ENCODE measurements around the gene AMMECR1L. TPM values are rescaled to one million over a fixed set of nuclear protein-coding genes. Genes with fewer than 3 reads are reported as not detected.

Gene AMMECR1L
- total and polyA plus RNA-seq, 2 donors, result 6.7 to 12.0 TPM

- peak overlapping the region; percentile 58 to 84 for H3K4me3 ChIP-seq (ENCODE audit: low read length in 2 of 2)
- no peaks in the 10 kb centered on the region for H3K27me3 ChIP-seq (ENCODE audit: control insufficient read depth in 2 of 2, insufficient read depth in 1 of 2, low read length in 1 of 2)
- H3K27ac ChIP-seq (ENCODE audit: low read depth in 1 of 2, low read length in 1 of 2), result peak overlapping the region in 1 of 2 donors; percentile 74
- 5% methylated on average over 18 of the region's 18 CpGs for WGBS
- peak in 5 of 9 donors; percentile 11 to 60 (median 25) for DNase-seq (ENCODE audit: low read depth in 6 of 9, low spot score in 9 of 9)
- H3K4me1 ChIP-seq (ENCODE audit: control insufficient read depth in 2 of 2, insufficient read depth in 2 of 2, low read length in 2 of 2), result peaks cover 16 to 40% of the 10 kb centered on the region in 2 donors
- H3K9me3 ChIP-seq (ENCODE audit: control insufficient read depth in 2 of 2, insufficient read depth in 1 of 2, low read length in 1 of 2), result peaks cover 0 to 5% of the 10 kb centered on the region in 2 donors
- peaks cover 6 to 19% of the 10 kb centered on the region in 2 donors for H3K36me3 ChIP-seq (ENCODE audit: control insufficient read depth in 2 of 2, insufficient read depth in 2 of 2, low read length in 1 of 2)
Observed at GRCh38 chr2:127857265-127857808, 28.4 kb downstream of the AMMECR1L start.

GRCh38 chr2:127853671-127854070, 32.1 kb downstream of the AMMECR1L start:
- 92% methylated on average over 4 of the region's 4 CpGs for WGBS
- Histone ChIP-seq H3K4me3 (ENCODE audit: low read length in 2 of 2) (no peak overlapping the region), H3K27me3 (ENCODE audit: control insufficient read depth in 2 of 2, insufficient read depth in 1 of 2, low read length in 1 of 2) (no peaks in the 10 kb centered on the region), H3K27ac (ENCODE audit: low read depth in 1 of 2, low read length in 1 of 2) (no peak overlapping the region), H3K36me3 (ENCODE audit: control insufficient read depth in 2 of 2, insufficient read depth in 2 of 2, low read length in 1 of 2) (peaks cover 18 to 50% of the 10 kb centered on the region in 2 donors), H3K4me1 (ENCODE audit: control insufficient read depth in 2 of 2, insufficient read depth in 2 of 2, low read length in 2 of 2) (peaks cover 14 to 28% of the 10 kb centered on the region in 2 donors), H3K9me3 (ENCODE audit: control insufficient read depth in 2 of 2, insufficient read depth in 1 of 2, low read length in 1 of 2) (no peaks in the 10 kb centered on the region)
- DNase-seq (ENCODE audit: low read depth in 6 of 9, low spot score in 9 of 9), result no peak

- no peaks in the 10 kb centered on the region for H3K27me3 ChIP-seq (ENCODE audit: control insufficient read depth in 2 of 2, insufficient read depth in 1 of 2, low read length in 1 of 2)
- 98% methylated on average over 8 of the region's 8 CpGs for WGBS
- no peak overlapping the region for H3K4me3 ChIP-seq (ENCODE audit: low read length in 2 of 2)
- no peak overlapping the region for H3K27ac ChIP-seq (ENCODE audit: low read depth in 1 of 2, low read length in 1 of 2)
- no peaks in the 10 kb centered on the region for H3K9me3 ChIP-seq (ENCODE audit: control insufficient read depth in 2 of 2, insufficient read depth in 1 of 2, low read length in 1 of 2)
- DNase-seq (ENCODE audit: low read depth in 6 of 9, low spot score in 9 of 9), result no peak
- H3K36me3 ChIP-seq (ENCODE audit: control insufficient read depth in 2 of 2, insufficient read depth in 2 of 2, low read length in 1 of 2), result peaks cover 28 to 62% of the 10 kb centered on the region in 2 donors
- H3K4me1 ChIP-seq (ENCODE audit: control insufficient read depth in 2 of 2, insufficient read depth in 2 of 2, low read length in 2 of 2), result peaks cover 14 to 22% of the 10 kb centered on the region in 2 donors
Observed at GRCh38 chr2:127852388-127852787, 33.4 kb downstream of the AMMECR1L start.

- H3K27me3 ChIP-seq (ENCODE audit: control insufficient read depth in 2 of 2, insufficient read depth in 1 of 2, low read length in 1 of 2), result no peaks in the 10 kb centered on the region
- no peak overlapping the region for H3K27ac ChIP-seq (ENCODE audit: low read depth in 1 of 2, low read length in 1 of 2)
- H3K36me3 ChIP-seq (ENCODE audit: control insufficient read depth in 2 of 2, insufficient read depth in 2 of 2, low read length in 1 of 2), result peaks cover 51 to 79% of the 10 kb centered on the region in 2 donors
- H3K9me3 ChIP-seq (ENCODE audit: control insufficient read depth in 2 of 2, insufficient read depth in 1 of 2, low read length in 1 of 2), result no peaks in the 10 kb centered on the region
- H3K4me1 ChIP-seq (ENCODE audit: control insufficient read depth in 2 of 2, insufficient read depth in 2 of 2, low read length in 2 of 2), result no peaks in the 10 kb centered on the region
- no peak overlapping the region for H3K4me3 ChIP-seq (ENCODE audit: low read length in 2 of 2)
- WGBS, result 95% methylated on average over 7 of the region's 7 CpGs
- no peak for DNase-seq (ENCODE audit: low read depth in 6 of 9, low spot score in 9 of 9)
Observed at GRCh38 chr2:127847931-127848330, 37.8 kb downstream of the AMMECR1L start.

GRCh38 chr2:127844973-127845372, 40.8 kb downstream of the AMMECR1L start:
- H3K4me3 ChIP-seq (ENCODE audit: low read length in 2 of 2), result no peak overlapping the region
- no peaks in the 10 kb centered on the region for H3K9me3 ChIP-seq (ENCODE audit: control insufficient read depth in 2 of 2, insufficient read depth in 1 of 2, low read length in 1 of 2)
- H3K4me1 ChIP-seq (ENCODE audit: control insufficient read depth in 2 of 2, insufficient read depth in 2 of 2, low read length in 2 of 2), result no peaks in the 10 kb centered on the region
- H3K27me3 ChIP-seq (ENCODE audit: control insufficient read depth in 2 of 2, insufficient read depth in 1 of 2, low read length in 1 of 2), result no peaks in the 10 kb centered on the region
- H3K36me3 ChIP-seq (ENCODE audit: control insufficient read depth in 2 of 2, insufficient read depth in 2 of 2, low read length in 1 of 2), result peaks cover 38 to 54% of the 10 kb centered on the region in 2 donors
- no peak for DNase-seq (ENCODE audit: low read depth in 6 of 9, low spot score in 9 of 9)
- 99% methylated on average over 4 of the region's 4 CpGs for WGBS
- no peak overlapping the region for H3K27ac ChIP-seq (ENCODE audit: low read depth in 1 of 2, low read length in 1 of 2)

- WGBS, result over 99% methylated on average over 6 of the region's 6 CpGs
- Histone ChIP-seq H3K4me3 (ENCODE audit: low read length in 2 of 2) (no peak overlapping the region), H3K27ac (ENCODE audit: low read depth in 1 of 2, low read length in 1 of 2) (no peak overlapping the region), H3K4me1 (ENCODE audit: control insufficient read depth in 2 of 2, insufficient read depth in 2 of 2, low read length in 2 of 2) (no peaks in the 10 kb centered on the region), H3K36me3 (ENCODE audit: control insufficient read depth in 2 of 2, insufficient read depth in 2 of 2, low read length in 1 of 2) (peaks cover 33 to 42% of the 10 kb centered on the region in 2 donors), H3K9me3 (ENCODE audit: control insufficient read depth in 2 of 2, insufficient read depth in 1 of 2, low read length in 1 of 2) (no peaks in the 10 kb centered on the region), H3K27me3 (ENCODE audit: control insufficient read depth in 2 of 2, insufficient read depth in 1 of 2, low read length in 1 of 2) (no peaks in the 10 kb centered on the region)
- DNase-seq (ENCODE audit: low read depth in 6 of 9, low spot score in 9 of 9), result no peak
Observed at GRCh38 chr2:127843677-127844076, 42.1 kb downstream of the AMMECR1L start.

GRCh38 chr2:127841466-127842178, 44.1 kb downstream of the AMMECR1L start:
- H3K4me3 ChIP-seq (ENCODE audit: low read length in 2 of 2), result no peak overlapping the region
- no peak for DNase-seq (ENCODE audit: low read depth in 6 of 9, low spot score in 9 of 9)

GRCh38 chr2:127840893-127841292, 44.9 kb downstream of the AMMECR1L start:
- Histone ChIP-seq H3K27ac (ENCODE audit: low read depth in 1 of 2, low read length in 1 of 2) (no peak overlapping the region), H3K4me1 (ENCODE audit: control insufficient read depth in 2 of 2, insufficient read depth in 2 of 2, low read length in 2 of 2) (no peaks in the 10 kb centered on the region), H3K27me3 (ENCODE audit: control insufficient read depth in 2 of 2, insufficient read depth in 1 of 2, low read length in 1 of 2) (no peaks in the 10 kb centered on the region), H3K9me3 (ENCODE audit: control insufficient read depth in 2 of 2, insufficient read depth in 1 of 2, low read length in 1 of 2) (no peaks in the 10 kb centered on the region), H3K4me3 (ENCODE audit: low read length in 2 of 2) (no peak overlapping the region), H3K36me3 (ENCODE audit: control insufficient read depth in 2 of 2, insufficient read depth in 2 of 2, low read length in 1 of 2) (peaks cover 10 to 17% of the 10 kb centered on the region in 2 donors)
- WGBS, result 92% methylated on average over 4 of the region's 4 CpGs
- DNase-seq (ENCODE audit: low read depth in 6 of 9, low spot score in 9 of 9), result no peak

More at GRCh38 chr2:127841466-127842178, 44.1 kb downstream of the AMMECR1L start:
- WGBS, result 91% methylated on average over 20 of the region's 20 CpGs
- peaks cover 15 to 22% of the 10 kb centered on the region in 2 donors for H3K36me3 ChIP-seq (ENCODE audit: control insufficient read depth in 2 of 2, insufficient read depth in 2 of 2, low read length in 1 of 2)
- no peaks in the 10 kb centered on the region for H3K9me3 ChIP-seq (ENCODE audit: control insufficient read depth in 2 of 2, insufficient read depth in 1 of 2, low read length in 1 of 2)
- H3K27me3 ChIP-seq (ENCODE audit: control insufficient read depth in 2 of 2, insufficient read depth in 1 of 2, low read length in 1 of 2), result no peaks in the 10 kb centered on the region
- H3K4me1 ChIP-seq (ENCODE audit: control insufficient read depth in 2 of 2, insufficient read depth in 2 of 2, low read length in 2 of 2), result no peaks in the 10 kb centered on the region
- no peak overlapping the region for H3K27ac ChIP-seq (ENCODE audit: low read depth in 1 of 2, low read length in 1 of 2)

GRCh38 chr2:127834951-127835350, 50.8 kb downstream of the AMMECR1L start:
- no peaks in the 10 kb centered on the region for H3K27me3 ChIP-seq (ENCODE audit: control insufficient read depth in 2 of 2, insufficient read depth in 1 of 2, low read length in 1 of 2)
- H3K4me3 ChIP-seq (ENCODE audit: low read length in 2 of 2), result no peak overlapping the region
- no peak overlapping the region for H3K27ac ChIP-seq (ENCODE audit: low read depth in 1 of 2, low read length in 1 of 2)
- DNase-seq (ENCODE audit: low read depth in 6 of 9, low spot score in 9 of 9), result no peak
- WGBS, result 96% methylated on average over 3 of the region's 3 CpGs
- H3K9me3 ChIP-seq (ENCODE audit: control insufficient read depth in 2 of 2, insufficient read depth in 1 of 2, low read length in 1 of 2), result peaks cover 0 to 4% of the 10 kb centered on the region in 2 donors
- no peaks in the 10 kb centered on the region for H3K36me3 ChIP-seq (ENCODE audit: control insufficient read depth in 2 of 2, insufficient read depth in 2 of 2, low read length in 1 of 2)
- H3K4me1 ChIP-seq (ENCODE audit: control insufficient read depth in 2 of 2, insufficient read depth in 2 of 2, low read length in 2 of 2), result peaks cover 10 to 18% of the 10 kb centered on the region in 2 donors
